H1 (cell line): ENCODE measurements around the gene PTPRE. TPM values are rescaled to one million over a fixed set of nuclear protein-coding genes. Genes with fewer than 3 reads are reported as not detected.

Source experiments
- HDAC2 ChIP-seq, 2 experiments: fragments of 300-600 bp in 1 of 2; sonication (generic) in 1 of 2; IDR thresholded peaks; 2 replicates each; pipeline ENCODE4 v1.6.1; 2011 to 2012; ENCODE audit warnings: low read depth in 2 of 2, low read length in 2 of 2, mild to moderate bottlenecking in 2 of 2, moderate library complexity in 2 of 2, borderline replicate concordance in 1 of 2, inconsistent platforms in 1 of 2
- TAF7 ChIP-seq: optimal IDR thresholded peaks from 2 replicates; pipeline ENCODE3; 2011; ENCODE audit warnings: low read depth, mild to moderate bottlenecking, inconsistent platforms, low read length, moderate library complexity, borderline replicate concordance
- polyA plus RNA-seq, 7 experiments: library from polyadenylated mRNA; depleted of rRNA in 3 of 7; stranded (reverse) in 5 of 7; unstranded in 2 of 7; fragments of >200 nt in 5 of 7; fragments of 200-250 nt in 2 of 7; gene quantifications; 1 replicate in 5 of 7; 2 replicates in 1 of 7; 4 replicates in 1 of 7; pipeline versions ENCODE4 v1.2.1 to v1.2.3, GENCODE V29; 2011 to 2013; ENCODE audit warnings: missing spikeins in 2 of 7, mixed read lengths in 2 of 7
- total RNA-seq: library from RNA; stranded (reverse); fragmentation: NEBNext Ultra II Directional; extraction: Animal tissue kit (Norgen Biotek cat#: 25700); gene quantifications from 2 replicates; pipeline ENCODE4 v1.2.1, GENCODE V29; 2021

Gene PTPRE
- total and polyA plus RNA-seq, 2 of the 8 experiments (the other 6 are each of a cell fraction or from before 2014, with no cell fraction given), result 0.33 to 0.54 TPM

DNA sequence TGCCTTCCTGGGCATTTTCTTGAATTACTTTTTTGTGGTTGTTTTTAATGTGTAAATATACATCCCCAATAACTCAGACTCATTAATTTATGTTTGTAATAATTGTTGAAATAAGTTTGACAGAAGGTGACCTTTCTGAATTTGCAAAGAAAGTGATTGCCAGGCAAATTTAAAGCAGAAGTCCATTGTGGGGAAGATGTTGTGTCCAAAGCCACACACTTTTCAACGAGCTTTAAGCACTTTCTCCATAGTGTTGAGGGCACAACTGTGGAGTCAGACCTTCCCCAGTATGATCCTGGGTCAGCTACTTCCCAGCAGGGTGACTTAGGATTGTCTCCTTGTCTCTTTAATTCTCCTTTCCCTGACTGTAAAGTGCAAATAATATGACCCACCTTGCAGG lies 52.5 kb downstream of the PTPRE start (continued):
- TF ChIP-seq TAF7, result no peak
- TF ChIP-seq HDAC2 (IDR thresholded peaks at IDR 0.05; ENCODE audit: borderline replicate concordance in 1 of 2, low read depth in 2 of 2, low read length in 2 of 2), result no peak
- TF ChIP-seq, all 59 proteins: peak for 0
